ENCODE measurements around the gene WWOX. TPM values are rescaled to one million over a fixed set of nuclear protein-coding genes. Genes with fewer than 3 reads are reported as not detected.

WWOX gene
- total RNA-seq, 1 experiment from 2014 or later = 15.6 TPM

- Mint-ChIP-seq H3K27ac (no peak overlapping the region), H3K4me3 (no peak overlapping the region), H3K4me1 (peaks cover 24 to 27% of the 10 kb centered on the region in 2 experiments), H3K36me3 (ENCODE audit: insufficient read depth in 1 of 3, low read depth in 3 of 3) (no peaks in the 10 kb centered on the region), H3K27me3 (ENCODE audit: low read depth) (no peaks in the 10 kb centered on the region), H3K9me3 (no peaks in the 10 kb centered on the region)
- H4K5ac ChIP-seq (ENCODE audit: insufficient read length, low read depth, low read length) = no peak overlapping the region
- H3T11ph ChIP-seq (ENCODE audit: low read length) = no peak overlapping the region
- no peak overlapping the region for H3K9ac ChIP-seq (ENCODE audit: extremely low read depth, insufficient read length, low read length)
- TF ChIP-seq CTCF (conservative IDR thresholded peaks at IDR 0.05) = no peak
- no peak overlapping the region for H4K91ac ChIP-seq (ENCODE audit: insufficient read length, low read depth, low read length)
- no peak overlapping the region for H2AFZ ChIP-seq (ENCODE audit: low read length)
- H3K27me3 ChIP-seq (ENCODE audit: insufficient read depth, low read length) = no peaks in the 10 kb centered on the region
- no peak overlapping the region for H2AK5ac ChIP-seq (ENCODE audit: insufficient read length, low read length)
- H2BK15ac ChIP-seq (ENCODE audit: low read depth, low read length) = no peak overlapping the region
- H3K4me2 ChIP-seq (ENCODE audit: insufficient read depth, insufficient read length, low read length) = no peak overlapping the region
- H2BK20ac ChIP-seq (ENCODE audit: low read depth, low read length, poor library complexity, severe bottlenecking) = no peak overlapping the region
- no peaks in the 10 kb centered on the region for H3K79me2 ChIP-seq (ENCODE audit: insufficient read depth, low read length)
- no peak overlapping the region for H4K8ac ChIP-seq (replicated peaks; ENCODE audit: insufficient read length, low read depth, low read length)
- H2BK5ac ChIP-seq (ENCODE audit: insufficient read length, low read length) = no peak overlapping the region
- H3K23me2 ChIP-seq (ENCODE audit: insufficient read length, low read depth, low read length, poor library complexity, severe bottlenecking) = no peaks in the 10 kb centered on the region
- no peak overlapping the region for H2BK12ac ChIP-seq (ENCODE audit: insufficient read length, low read depth, low read length)
- H3K4ac ChIP-seq (ENCODE audit: low read depth, low read length) = no peak overlapping the region
- no peak overlapping the region for H3K23ac ChIP-seq (ENCODE audit: insufficient read length, low read depth, low read length)
- peaks cover 8% of the 10 kb centered on the region for H3K4me1 ChIP-seq (ENCODE audit: insufficient read depth, low read length)
- H2BK120ac ChIP-seq (ENCODE audit: low read depth, low read length, poor library complexity, severe bottlenecking) = no peak overlapping the region
- no peak overlapping the region for H3K27ac ChIP-seq (ENCODE audit: insufficient read length, low read depth, low read length)
- WGBS (ENCODE audit: extremely low coverage, insufficient read length, low lambda C conversion rate) = no CpG with 5 or more reads among the region's 5 CpGs
- no peak overlapping the region for H3K14ac ChIP-seq (ENCODE audit: insufficient read depth, low read length)
- no peak overlapping the region for H3K56ac ChIP-seq (ENCODE audit: insufficient read length, low read depth, low read length)
- no peaks in the 10 kb centered on the region for H3K9me3 ChIP-seq (ENCODE audit: control insufficient read depth, low read depth, low read length)
- H3K79me1 ChIP-seq (ENCODE audit: insufficient read depth, low read depth, low read length, poor library complexity, severe bottlenecking) = no peaks in the 10 kb centered on the region
- no peak for DNase-seq
- H4K20me1 ChIP-seq (ENCODE audit: control insufficient read depth, insufficient read depth, insufficient read length) = no peaks in the 10 kb centered on the region
- H3K18ac ChIP-seq (ENCODE audit: insufficient read length, low read depth, low read length) = no peak overlapping the region
Observed at GRCh38 chr16:79092846-79093245, 993.4 kb downstream of the WWOX start.
